ENCODE measurements around the gene FYCO1.

Gene FYCO1

GRCh38 chr3:45881078-45882022, 114.3 kb downstream of the FYCO1 start:
- no peak for DNase-seq

- no peak for DNase-seq
These were observed 114.9 kb downstream of the FYCO1 start for GRCh38 chr3:45880725-45881077.

GRCh38 chr3:45878124-45878523, 117.5 kb downstream of the FYCO1 start:
- no peak for DNase-seq

GRCh38 chr3:45874677-45875346, 120.8 kb downstream of the FYCO1 start:
- DNase-seq: peak; percentile 51 to 82

- peak in 1 of 2 experiments; percentile 43 for DNase-seq
These were observed 122.0 kb downstream of the FYCO1 start for GRCh38 chr3:45873638-45874037.

- DNase-seq: no peak
These were observed 122.6 kb downstream of the FYCO1 start for GRCh38 chr3:45873036-45873435.

- no peak for DNase-seq
These were observed 123.1 kb downstream of the FYCO1 start for GRCh38 chr3:45872569-45872968.

- no peak for DNase-seq
These were observed 123.8 kb downstream of the FYCO1 start for GRCh38 chr3:45871780-45872179.

GRCh38 chr3:45870099-45870498, 125.5 kb downstream of the FYCO1 start:
- DNase-seq: no peak

GRCh38 chr3:45869638-45870037, 126.0 kb downstream of the FYCO1 start:
- DNase-seq: no peak

GRCh38 chr3:45868650-45869049, 127.0 kb downstream of the FYCO1 start:
- DNase-seq: no peak

GRCh38 chr3:45868213-45868612, 127.4 kb downstream of the FYCO1 start:
- no peak for DNase-seq

Data from NCI-H524 (cell line).